NB4 (cell line): ENCODE measurements around the gene TRABD2B.

Source experiments
- MAX ChIP-seq: IDR thresholded peaks from 2 replicates; pipeline ENCODE4 v1.6.1; 2011; ENCODE audit warnings: low read depth, low read length
- MYC ChIP-seq: IDR thresholded peaks from 2 replicates; pipeline ENCODE4 v1.6.1; 2011; ENCODE audit warnings: low read depth, low read length
- POLR2A ChIP-seq: IDR thresholded peaks from 2 replicates; pipeline ENCODE4 v1.6.1; 2011; ENCODE audit warnings: mild to moderate bottlenecking; ENCODE audit not compliant: insufficient read length; ENCODE audit errors: extremely low read depth
- TF ChIP-seq, protein P1 (sequence below): IDR thresholded peaks from one replicate; pipeline ENCODE4 v1.5.1; 2012; ENCODE audit warnings: low read depth, low read length

- TF ChIP-seq, protein P1, sequence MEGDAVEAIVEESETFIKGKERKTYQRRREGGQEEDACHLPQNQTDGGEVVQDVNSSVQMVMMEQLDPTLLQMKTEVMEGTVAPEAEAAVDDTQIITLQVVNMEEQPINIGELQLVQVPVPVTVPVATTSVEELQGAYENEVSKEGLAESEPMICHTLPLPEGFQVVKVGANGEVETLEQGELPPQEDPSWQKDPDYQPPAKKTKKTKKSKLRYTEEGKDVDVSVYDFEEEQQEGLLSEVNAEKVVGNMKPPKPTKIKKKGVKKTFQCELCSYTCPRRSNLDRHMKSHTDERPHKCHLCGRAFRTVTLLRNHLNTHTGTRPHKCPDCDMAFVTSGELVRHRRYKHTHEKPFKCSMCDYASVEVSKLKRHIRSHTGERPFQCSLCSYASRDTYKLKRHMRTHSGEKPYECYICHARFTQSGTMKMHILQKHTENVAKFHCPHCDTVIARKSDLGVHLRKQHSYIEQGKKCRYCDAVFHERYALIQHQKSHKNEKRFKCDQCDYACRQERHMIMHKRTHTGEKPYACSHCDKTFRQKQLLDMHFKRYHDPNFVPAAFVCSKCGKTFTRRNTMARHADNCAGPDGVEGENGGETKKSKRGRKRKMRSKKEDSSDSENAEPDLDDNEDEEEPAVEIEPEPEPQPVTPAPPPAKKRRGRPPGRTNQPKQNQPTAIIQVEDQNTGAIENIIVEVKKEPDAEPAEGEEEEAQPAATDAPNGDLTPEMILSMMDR: no peak
- TF ChIP-seq POLR2A (no peak), MAX (no peak), MYC (no peak)
Measured at GRCh38 chr1:47887060-47887459, 110.1 kb downstream of the TRABD2B start.
